ENCODE results near the gene NAALADL2. TPM values are rescaled to one million over a fixed set of nuclear protein-coding genes. Genes with fewer than 3 reads are reported as not detected.

NAALADL2 gene
- polyA plus RNA-seq, 1 donor from 2014 or later = 1.6 TPM

- H3K4me3 ChIP-seq (ENCODE audit: low read length) = no peak overlapping the region
These were observed 452.3 kb downstream of the NAALADL2 start for GRCh38 chr3:175311404-175311803.

DNA sequence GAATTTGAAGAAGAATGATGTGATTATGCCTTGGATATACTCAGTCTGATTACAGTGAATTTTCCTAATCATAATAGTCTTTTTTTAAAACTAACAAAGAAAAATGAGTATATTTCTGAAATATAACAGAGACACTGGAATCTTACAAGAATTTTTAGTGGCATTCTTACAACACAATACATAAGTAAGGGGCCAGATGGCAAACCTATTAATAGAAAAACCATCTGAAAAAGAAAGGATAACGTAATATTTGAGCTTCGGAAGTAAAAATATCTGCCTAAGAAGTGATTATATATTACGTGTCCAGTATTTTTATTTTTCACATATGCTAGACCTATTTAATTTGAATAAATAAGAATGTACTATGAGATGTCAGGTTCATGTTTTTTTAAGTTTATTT, 452.8 kb downstream of the NAALADL2 start:
- Histone ChIP-seq H3K4me3 (ENCODE audit: low read length) (no peak overlapping the region), H3K27me3 (ENCODE audit: insufficient read depth, low read depth, low read length) (no peaks in the 10 kb centered on the region), H3K9me2 (ENCODE audit: insufficient read depth, low read length) (no peaks in the 10 kb centered on the region), H3K36me3 (ENCODE audit: insufficient read depth, low read length) (no peaks in the 10 kb centered on the region), H3K27ac (ENCODE audit: low read length) (no peak overlapping the region), H3K9me3 (ENCODE audit: low read length) (no peaks in the 10 kb centered on the region), H3K4me2 (ENCODE audit: low read length) (no peak overlapping the region), H3F3A (ENCODE audit: insufficient read depth, low read length, poor library complexity, severe bottlenecking) (no peaks in the 10 kb centered on the region), H3K79me2 (replicated peaks; ENCODE audit: insufficient read depth, low read length) (no peaks in the 10 kb centered on the region), H3K9ac (ENCODE audit: low read length) (no peak overlapping the region), H4K20me1 (ENCODE audit: insufficient read depth) (no peaks in the 10 kb centered on the region), H2AFZ (ENCODE audit: low read depth, low read length) (no peak overlapping the region)
- TF ChIP-seq POLR2AphosphoS5 (IDR thresholded peaks at IDR 0.05) (no peak), SMC3 (conservative IDR thresholded peaks at IDR 0.05; ENCODE audit: poor library complexity) (no peak), EP300 (conservative IDR thresholded peaks at IDR 0.05; ENCODE audit: poor library complexity, severe bottlenecking) (no peak), RAD21 (conservative IDR thresholded peaks at IDR 0.05) (no peak), TAF1 (IDR thresholded peaks at IDR 0.05; ENCODE audit: low read depth) (no peak), EZH2 (IDR thresholded peaks at IDR 0.05; ENCODE audit: borderline replicate concordance, insufficient read depth, low read length, poor library complexity, severe bottlenecking) (no peak), MXI1 (conservative IDR thresholded peaks at IDR 0.05; ENCODE audit: poor library complexity, severe bottlenecking) (no peak)
- TF ChIP-seq, protein P1, sequence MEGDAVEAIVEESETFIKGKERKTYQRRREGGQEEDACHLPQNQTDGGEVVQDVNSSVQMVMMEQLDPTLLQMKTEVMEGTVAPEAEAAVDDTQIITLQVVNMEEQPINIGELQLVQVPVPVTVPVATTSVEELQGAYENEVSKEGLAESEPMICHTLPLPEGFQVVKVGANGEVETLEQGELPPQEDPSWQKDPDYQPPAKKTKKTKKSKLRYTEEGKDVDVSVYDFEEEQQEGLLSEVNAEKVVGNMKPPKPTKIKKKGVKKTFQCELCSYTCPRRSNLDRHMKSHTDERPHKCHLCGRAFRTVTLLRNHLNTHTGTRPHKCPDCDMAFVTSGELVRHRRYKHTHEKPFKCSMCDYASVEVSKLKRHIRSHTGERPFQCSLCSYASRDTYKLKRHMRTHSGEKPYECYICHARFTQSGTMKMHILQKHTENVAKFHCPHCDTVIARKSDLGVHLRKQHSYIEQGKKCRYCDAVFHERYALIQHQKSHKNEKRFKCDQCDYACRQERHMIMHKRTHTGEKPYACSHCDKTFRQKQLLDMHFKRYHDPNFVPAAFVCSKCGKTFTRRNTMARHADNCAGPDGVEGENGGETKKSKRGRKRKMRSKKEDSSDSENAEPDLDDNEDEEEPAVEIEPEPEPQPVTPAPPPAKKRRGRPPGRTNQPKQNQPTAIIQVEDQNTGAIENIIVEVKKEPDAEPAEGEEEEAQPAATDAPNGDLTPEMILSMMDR (IDR thresholded peaks at IDR 0.05; ENCODE audit: poor library complexity, severe bottlenecking) = no peak
- TF ChIP-seq, protein P2, sequence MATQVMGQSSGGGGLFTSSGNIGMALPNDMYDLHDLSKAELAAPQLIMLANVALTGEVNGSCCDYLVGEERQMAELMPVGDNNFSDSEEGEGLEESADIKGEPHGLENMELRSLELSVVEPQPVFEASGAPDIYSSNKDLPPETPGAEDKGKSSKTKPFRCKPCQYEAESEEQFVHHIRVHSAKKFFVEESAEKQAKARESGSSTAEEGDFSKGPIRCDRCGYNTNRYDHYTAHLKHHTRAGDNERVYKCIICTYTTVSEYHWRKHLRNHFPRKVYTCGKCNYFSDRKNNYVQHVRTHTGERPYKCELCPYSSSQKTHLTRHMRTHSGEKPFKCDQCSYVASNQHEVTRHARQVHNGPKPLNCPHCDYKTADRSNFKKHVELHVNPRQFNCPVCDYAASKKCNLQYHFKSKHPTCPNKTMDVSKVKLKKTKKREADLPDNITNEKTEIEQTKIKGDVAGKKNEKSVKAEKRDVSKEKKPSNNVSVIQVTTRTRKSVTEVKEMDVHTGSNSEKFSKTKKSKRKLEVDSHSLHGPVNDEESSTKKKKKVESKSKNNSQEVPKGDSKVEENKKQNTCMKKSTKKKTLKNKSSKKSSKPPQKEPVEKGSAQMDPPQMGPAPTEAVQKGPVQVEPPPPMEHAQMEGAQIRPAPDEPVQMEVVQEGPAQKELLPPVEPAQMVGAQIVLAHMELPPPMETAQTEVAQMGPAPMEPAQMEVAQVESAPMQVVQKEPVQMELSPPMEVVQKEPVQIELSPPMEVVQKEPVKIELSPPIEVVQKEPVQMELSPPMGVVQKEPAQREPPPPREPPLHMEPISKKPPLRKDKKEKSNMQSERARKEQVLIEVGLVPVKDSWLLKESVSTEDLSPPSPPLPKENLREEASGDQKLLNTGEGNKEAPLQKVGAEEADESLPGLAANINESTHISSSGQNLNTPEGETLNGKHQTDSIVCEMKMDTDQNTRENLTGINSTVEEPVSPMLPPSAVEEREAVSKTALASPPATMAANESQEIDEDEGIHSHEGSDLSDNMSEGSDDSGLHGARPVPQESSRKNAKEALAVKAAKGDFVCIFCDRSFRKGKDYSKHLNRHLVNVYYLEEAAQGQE (IDR thresholded peaks at IDR 0.05; ENCODE audit: borderline replicate concordance) = no peak

More at GRCh38 chr3:175311404-175311803, 452.3 kb downstream of the NAALADL2 start:
- H3K4me2 ChIP-seq (ENCODE audit: low read length) = no peak overlapping the region
- no peaks in the 10 kb centered on the region for H3K36me3 ChIP-seq (ENCODE audit: insufficient read depth, low read length)
- H3K9me3 ChIP-seq (ENCODE audit: low read length) = no peaks in the 10 kb centered on the region
- H3K27ac ChIP-seq (ENCODE audit: low read length) = no peak overlapping the region
- no peak for TF ChIP-seq POLR2AphosphoS5 (IDR thresholded peaks at IDR 0.05)
- no peak for TF ChIP-seq TAF1 (IDR thresholded peaks at IDR 0.05; ENCODE audit: low read depth)
- TF ChIP-seq, protein P2 (IDR thresholded peaks at IDR 0.05; ENCODE audit: borderline replicate concordance) = no peak
- TF ChIP-seq RAD21 (conservative IDR thresholded peaks at IDR 0.05) = no peak
- TF ChIP-seq, protein P1 (IDR thresholded peaks at IDR 0.05; ENCODE audit: poor library complexity, severe bottlenecking) = no peak
- no peak for TF ChIP-seq SMC3 (conservative IDR thresholded peaks at IDR 0.05; ENCODE audit: poor library complexity)
- no peak overlapping the region for H2AFZ ChIP-seq (ENCODE audit: low read depth, low read length)
- H3K27me3 ChIP-seq (ENCODE audit: insufficient read depth, low read depth, low read length) = no peaks in the 10 kb centered on the region
- H3K9ac ChIP-seq (ENCODE audit: low read length) = no peak overlapping the region
- H3K79me2 ChIP-seq (replicated peaks; ENCODE audit: insufficient read depth, low read length) = no peaks in the 10 kb centered on the region
- no peaks in the 10 kb centered on the region for H3F3A ChIP-seq (ENCODE audit: insufficient read depth, low read length, poor library complexity, severe bottlenecking)
- H4K20me1 ChIP-seq (ENCODE audit: insufficient read depth) = no peaks in the 10 kb centered on the region
- H3K9me2 ChIP-seq (ENCODE audit: insufficient read depth, low read length) = no peaks in the 10 kb centered on the region
